NOMO-1 treated with dmso at 0.1 percent for 144 hours (cell line): ENCODE measurements around the gene HDAC11.

Source experiments
- DNase-seq: peaks from one replicate; lab custom pipeline; 2025; ENCODE audit not compliant: unreplicated experiment; lab: John Stamatoyannopoulos, UW

Gene HDAC11

GRCh38 chr3:13522236-13522635 is 42.1 kb downstream of the HDAC11 start:
- DNase-seq, result no peak

GRCh38 chr3:13524979-13525669 is 45.0 kb downstream of the HDAC11 start:
- DNase-seq, result no peak

GRCh38 chr3:13525827-13526625 is 45.9 kb downstream of the HDAC11 start:
- DNase-seq, result no peak

- no peak for DNase-seq
These were observed 46.5 kb downstream of the HDAC11 start for GRCh38 chr3:13526626-13526949.

- DNase-seq, result no peak
These were observed 48.2 kb downstream of the HDAC11 start for GRCh38 chr3:13528217-13528867.

GRCh38 chr3:13529196-13530112 is 49.3 kb downstream of the HDAC11 start:
- no peak for DNase-seq

- DNase-seq, result no peak
These were observed 50.3 kb downstream of the HDAC11 start for GRCh38 chr3:13530241-13531009.

GRCh38 chr3:13532085-13532484 is 52.0 kb downstream of the HDAC11 start:
- no peak for DNase-seq

GRCh38 chr3:13532631-13533030 is 52.5 kb downstream of the HDAC11 start:
- no peak for DNase-seq

- DNase-seq, result no peak
These were observed 53.8 kb downstream of the HDAC11 start for GRCh38 chr3:13533885-13534301.

- DNase-seq, result no peak
These were observed 55.4 kb downstream of the HDAC11 start for GRCh38 chr3:13535526-13535875.

- no peak for DNase-seq
These were observed 55.8 kb downstream of the HDAC11 start for GRCh38 chr3:13535905-13536304.

- no peak for DNase-seq
These were observed 56.3 kb downstream of the HDAC11 start for GRCh38 chr3:13536432-13536831.

- no peak for DNase-seq
These were observed 56.7 kb downstream of the HDAC11 start for GRCh38 chr3:13536832-13537231.

- DNase-seq, result no peak
These were observed 57.3 kb downstream of the HDAC11 start for GRCh38 chr3:13537244-13537908.

- DNase-seq, result no peak
These were observed 57.8 kb downstream of the HDAC11 start for GRCh38 chr3:13537909-13538296.

GRCh38 chr3:13538520-13539291 is 58.6 kb downstream of the HDAC11 start:
- DNase-seq, result no peak

GRCh38 chr3:13539292-13539638 is 59.2 kb downstream of the HDAC11 start:
- no peak for DNase-seq

GRCh38 chr3:13539671-13540070 is 59.6 kb downstream of the HDAC11 start:
- DNase-seq, result no peak
